H9 (cell line): Measurements from ENCODE around the gene TRAPPC14. TPM values are rescaled to one million over a fixed set of nuclear protein-coding genes. Genes with fewer than 3 reads are reported as not detected.

Source experiments
- DNase-seq: peaks from one replicate; pipeline ENCODE4 v3.0.0-alpha.2; 2017
- H2AFZ ChIP-seq: one replicate; pipeline ENCODE4 v1.6.1; 2013; ENCODE audit warnings: mild to moderate bottlenecking, low read length, control low read depth, moderate library complexity
- H2AK5ac ChIP-seq: 2 replicates; pipeline ENCODE4 v1.6.1; 2013; ENCODE audit warnings: low read length, control low read depth, mixed read lengths; ENCODE audit not compliant: insufficient read length
- H2BK120ac ChIP-seq: one replicate; pipeline ENCODE4 v1.6.1; 2013; ENCODE audit warnings: low read depth, mild to moderate bottlenecking, low read length, control low read depth, inconsistent platforms; ENCODE audit not compliant: poor library complexity, severe bottlenecking
- H2BK12ac ChIP-seq: 2 replicates; pipeline ENCODE4 v1.6.1; 2013; ENCODE audit warnings: low read length, control low read depth, mixed read lengths, low read depth; ENCODE audit not compliant: insufficient read length
- H2BK15ac ChIP-seq: 2 replicates; pipeline ENCODE4 v1.6.1; 2013; ENCODE audit warnings: low read depth, low read length, control low read depth
- H2BK20ac ChIP-seq: one replicate; pipeline ENCODE4 v1.6.1; 2013; ENCODE audit warnings: low read depth, mild to moderate bottlenecking, low read length, control low read depth, inconsistent platforms; ENCODE audit not compliant: poor library complexity, severe bottlenecking
- H2BK5ac ChIP-seq: 2 replicates; pipeline ENCODE4 v1.6.1; 2013; ENCODE audit warnings: low read length, control low read depth, mixed read lengths; ENCODE audit not compliant: insufficient read length
- H3K14ac ChIP-seq: 2 replicates; pipeline ENCODE4 v1.6.1; 2013; ENCODE audit warnings: low read length, control low read depth; ENCODE audit not compliant: insufficient read depth
- H3K18ac ChIP-seq: 2 replicates; pipeline ENCODE4 v1.6.1; 2013; ENCODE audit warnings: low read depth, mild to moderate bottlenecking, mixed read lengths, low read length, control low read depth; ENCODE audit not compliant: insufficient read length
- H3K23ac ChIP-seq: 2 replicates; pipeline ENCODE4 v1.6.1; 2013; ENCODE audit warnings: low read length, control low read depth, mixed read lengths, low read depth; ENCODE audit not compliant: insufficient read length
- H3K23me2 ChIP-seq: 2 replicates; pipeline ENCODE4 v1.6.1; 2013; ENCODE audit warnings: low read depth, mild to moderate bottlenecking, mixed read lengths, low read length, control low read depth; ENCODE audit not compliant: insufficient read length, poor library complexity, severe bottlenecking
- H3K27ac ChIP-seq: 2 replicates; pipeline ENCODE4 v1.5.1; 2013; ENCODE audit warnings: low read length, control low read depth, mixed read lengths, low read depth; ENCODE audit not compliant: insufficient read length
- H3K27me3 ChIP-seq: 2 replicates; pipeline ENCODE4 v1.6.1; 2013; ENCODE audit warnings: low read length, control low read depth, inconsistent platforms; ENCODE audit not compliant: insufficient read depth
- H3K4ac ChIP-seq: 2 replicates; pipeline ENCODE4 v1.6.1; 2013; ENCODE audit warnings: low read depth, mild to moderate bottlenecking, control low read depth, inconsistent platforms, low read length, moderate library complexity
- H3K4me1 ChIP-seq: 2 replicates; pipeline ENCODE4 v1.6.1; 2013; ENCODE audit warnings: low read length, control low read depth, inconsistent platforms; ENCODE audit not compliant: insufficient read depth
- H3K4me2 ChIP-seq: 2 replicates; pipeline ENCODE4 v1.6.1; 2013; ENCODE audit warnings: low read length, control low read depth, mixed read lengths; ENCODE audit not compliant: insufficient read length, insufficient read depth
- H3K56ac ChIP-seq: 2 replicates; pipeline ENCODE4 v1.6.1; 2013; ENCODE audit warnings: low read depth, mild to moderate bottlenecking, mixed read lengths, low read length, control low read depth; ENCODE audit not compliant: insufficient read length
- H3K79me1 ChIP-seq: 2 replicates; pipeline ENCODE4 v1.6.1; 2013; ENCODE audit warnings: low read depth, mild to moderate bottlenecking, moderate library complexity, low read length, control low read depth, inconsistent platforms; ENCODE audit not compliant: insufficient read depth, poor library complexity, severe bottlenecking
- H3K79me2 ChIP-seq: 2 replicates; pipeline ENCODE4 v1.6.1; 2013; ENCODE audit warnings: low read length, control low read depth, inconsistent platforms; ENCODE audit not compliant: insufficient read depth
- H3K9ac ChIP-seq: 2 replicates; pipeline ENCODE4 v1.6.1; 2013; ENCODE audit warnings: low read length, control low read depth, mixed read lengths; ENCODE audit not compliant: insufficient read length; ENCODE audit errors: extremely low read depth
- H3K9me3 ChIP-seq: one replicate; pipeline ENCODE4 v1.6.1; 2013; ENCODE audit warnings: low read depth, low read length, inconsistent platforms; ENCODE audit not compliant: control insufficient read depth
- H3T11ph ChIP-seq: one replicate; pipeline ENCODE4 v1.6.1; 2013; ENCODE audit warnings: mild to moderate bottlenecking, low read length, control low read depth, inconsistent platforms
- H4K20me1 ChIP-seq: one replicate; pipeline ENCODE4 v1.6.1; 2013; ENCODE audit not compliant: control insufficient read depth, insufficient read length, insufficient read depth
- H4K5ac ChIP-seq: 2 replicates; pipeline ENCODE4 v1.6.1; 2013; ENCODE audit warnings: low read depth, mild to moderate bottlenecking, mixed read lengths, low read length, control low read depth; ENCODE audit not compliant: insufficient read length
- H4K8ac ChIP-seq: replicated peaks from 2 replicates; pipeline ENCODE4 v1.6.1; 2013; ENCODE audit warnings: low read length, control low read depth, mixed read lengths, low read depth; ENCODE audit not compliant: insufficient read length
- H4K91ac ChIP-seq: 2 replicates; pipeline ENCODE4 v1.6.1; 2013; ENCODE audit warnings: low read depth, mild to moderate bottlenecking, moderate library complexity, mixed read lengths, low read length, control low read depth; ENCODE audit not compliant: insufficient read length
- H3K27ac Mint-ChIP-seq, 3 experiments: 2 replicates in 2 of 3; 3 replicates in 1 of 3; pipeline ENCODE4 v1.8.0; 2020 to 2021; ENCODE audit warnings: mixed read lengths in 3 of 3, mild to moderate bottlenecking in 1 of 3, moderate library complexity in 1 of 3
- H3K27me3 Mint-ChIP-seq: 2 replicates; pipeline ENCODE4 v1.8.0; 2021; ENCODE audit warnings: low read depth, mild to moderate bottlenecking, moderate library complexity, mixed read lengths
- H3K36me3 Mint-ChIP-seq, 3 experiments: 2 replicates in 2 of 3; 3 replicates in 1 of 3; pipeline ENCODE4 v1.8.0; 2020 to 2021; ENCODE audit warnings: low read depth in 3 of 3, mixed read lengths in 3 of 3; ENCODE audit not compliant: insufficient read depth in 1 of 3
- H3K4me1 Mint-ChIP-seq, 2 experiments: 2 replicates each; pipeline ENCODE4 v1.8.0; 2020; ENCODE audit warnings: mixed read lengths in 2 of 2
- H3K4me3 Mint-ChIP-seq, 2 experiments: 2 replicates in 1 of 2; 3 replicates in 1 of 2; pipeline ENCODE4 v1.8.0; 2020 to 2021; ENCODE audit warnings: mild to moderate bottlenecking in 2 of 2, mixed read lengths in 2 of 2, moderate library complexity in 1 of 2
- H3K9me3 Mint-ChIP-seq, 2 experiments: 2 replicates in 1 of 2; 3 replicates in 1 of 2; pipeline ENCODE4 v1.8.0; 2020; ENCODE audit warnings: mild to moderate bottlenecking in 2 of 2, mixed read lengths in 2 of 2, moderate library complexity in 1 of 2
- WGBS: extraction: QIAGEN DNeasy Blood & Tissue Kit; methylation state at CpG from one replicate; pipeline ENCODE4 v1.1.7; 2013; ENCODE audit warnings: missing lambda C conversion rate, low lambda C conversion rate, mixed read lengths; ENCODE audit not compliant: insufficient read length; ENCODE audit errors: extremely low coverage; 5-methylcytosine and 5-hydroxymethylcytosine counted together
- total RNA-seq: library from RNA; stranded (reverse); gene quantifications from 2 replicates; pipeline ENCODE4 v1.2.1, GENCODE V29; 2021
- TF ChIP-seq, protein P1 (sequence below): fragments of 200-600 bp; sonication (generic); conservative IDR thresholded peaks from 3 replicates; pipeline ENCODE4 v1.8.0; 2021; ENCODE audit warnings: antibody characterized with exemption, mild to moderate bottlenecking

Gene TRAPPC14
- total RNA-seq, 1 experiment from 2014 or later: 32.8 TPM

DNA sequence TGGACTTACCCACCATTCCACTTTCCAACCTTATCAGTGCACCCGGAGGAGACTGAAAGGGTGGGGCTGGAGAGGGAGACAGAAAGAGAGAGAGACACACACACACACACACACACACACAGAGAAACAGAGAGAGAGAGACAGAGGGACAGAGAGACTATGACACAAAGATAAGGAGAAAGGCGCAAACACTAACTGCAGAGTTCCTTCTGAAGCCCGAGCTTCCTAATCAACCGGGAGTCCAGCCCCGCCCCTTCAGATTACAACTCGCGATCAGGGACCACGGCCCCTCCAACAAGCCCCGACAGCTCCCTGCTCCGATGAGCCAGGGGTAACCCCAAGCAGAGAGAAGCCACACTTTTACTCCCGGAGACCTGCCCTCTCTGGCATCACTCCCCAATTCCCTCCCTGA, 9.4 kb upstream of the TRAPPC14 start:
- Mint-ChIP-seq H3K36me3 (peaks cover 3 to 11% (median 4%) of the 10 kb centered on the region in 3 experiments; a peak in 3 of 7 replicates), H3K27ac (peak overlapping the region in 2 of 3 experiments; percentile 24 to 86; a peak in 2 of 7 replicates), H3K4me3 (peak overlapping the region; percentile 74 to 82), H3K27me3 (peaks cover 32% of the 10 kb centered on the region), H3K4me1 (peaks cover 46 to 57% of the 10 kb centered on the region in 2 experiments), H3K9me3 (no peaks in the 10 kb centered on the region; a peak in 1 of 5 replicates)
- no peak overlapping the region for H2AFZ ChIP-seq
- peak overlapping the region; percentile 65 for H3K4me2 ChIP-seq
- H4K8ac ChIP-seq: no peak overlapping the region
- no peak overlapping the region for H2BK15ac ChIP-seq
- H4K5ac ChIP-seq: no peak overlapping the region
- no peak overlapping the region for H2AK5ac ChIP-seq
- no CpG with 5 or more reads among the region's 11 CpGs for WGBS
- no peaks in the 10 kb centered on the region; the same call in 1 of the 2 replicates for H3K27me3 ChIP-seq
- no peak overlapping the region for H2BK5ac ChIP-seq
- H3K79me2 ChIP-seq: no peaks in the 10 kb centered on the region
- H3T11ph ChIP-seq: no peak overlapping the region
- H3K27ac ChIP-seq: no peak overlapping the region
- H2BK12ac ChIP-seq: no peak overlapping the region
- no peak overlapping the region for H3K56ac ChIP-seq
- no peak overlapping the region for H2BK120ac ChIP-seq
- no peak overlapping the region for H3K18ac ChIP-seq
- peaks cover 11% of the 10 kb centered on the region for H3K23me2 ChIP-seq
- H2BK20ac ChIP-seq: no peak overlapping the region
- no peak overlapping the region for H3K4ac ChIP-seq
- peak; percentile 40 for DNase-seq
- H3K14ac ChIP-seq: 0 out of 2 replicates have a peak overlapping the region, but pooled peaks have one; percentile 16
- peaks cover 10% of the 10 kb centered on the region for H3K4me1 ChIP-seq
- no peak overlapping the region for H3K23ac ChIP-seq
- TF ChIP-seq, protein P1, sequence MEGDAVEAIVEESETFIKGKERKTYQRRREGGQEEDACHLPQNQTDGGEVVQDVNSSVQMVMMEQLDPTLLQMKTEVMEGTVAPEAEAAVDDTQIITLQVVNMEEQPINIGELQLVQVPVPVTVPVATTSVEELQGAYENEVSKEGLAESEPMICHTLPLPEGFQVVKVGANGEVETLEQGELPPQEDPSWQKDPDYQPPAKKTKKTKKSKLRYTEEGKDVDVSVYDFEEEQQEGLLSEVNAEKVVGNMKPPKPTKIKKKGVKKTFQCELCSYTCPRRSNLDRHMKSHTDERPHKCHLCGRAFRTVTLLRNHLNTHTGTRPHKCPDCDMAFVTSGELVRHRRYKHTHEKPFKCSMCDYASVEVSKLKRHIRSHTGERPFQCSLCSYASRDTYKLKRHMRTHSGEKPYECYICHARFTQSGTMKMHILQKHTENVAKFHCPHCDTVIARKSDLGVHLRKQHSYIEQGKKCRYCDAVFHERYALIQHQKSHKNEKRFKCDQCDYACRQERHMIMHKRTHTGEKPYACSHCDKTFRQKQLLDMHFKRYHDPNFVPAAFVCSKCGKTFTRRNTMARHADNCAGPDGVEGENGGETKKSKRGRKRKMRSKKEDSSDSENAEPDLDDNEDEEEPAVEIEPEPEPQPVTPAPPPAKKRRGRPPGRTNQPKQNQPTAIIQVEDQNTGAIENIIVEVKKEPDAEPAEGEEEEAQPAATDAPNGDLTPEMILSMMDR: no peak
- peak overlapping the region; percentile 23 for H3K9ac ChIP-seq
- H4K91ac ChIP-seq: no peak overlapping the region
- no peaks in the 10 kb centered on the region for H3K9me3 ChIP-seq
- H4K20me1 ChIP-seq: no peaks in the 10 kb centered on the region
- H3K79me1 ChIP-seq: no peaks in the 10 kb centered on the region
